Stimulated activated CD8-positive, alpha-beta memory T cell treated with anti-CD3 and anti-CD28 coated beads, Interleukin-7, amount 100 ng/mL, for 48 hours (primary cell): Measurements from ENCODE around the gene GASK1A.

Experiments used
- DNase-seq, 2 donors: peaks; one replicate each; pipeline ENCODE4 v3.0.0-alpha.2; 2020; ENCODE audit warnings: low read depth in 1 of 2; ENCODE audit errors: extremely low read depth in 1 of 2

The GASK1A gene

GRCh38 chr3:43105596-43106292 lies 126.6 kb downstream of the GASK1A start, which contains the start of gene POMGNT2:
Gene POMGNT2, minus strand, starts transcription at chr3:43106079. Its CDS starts 24,648 bp downstream, at chr3:43081431.
- DNase-seq, result peak; percentile 73 to 83

GRCh38 chr3:43106293-43106628 lies 127.2 kb downstream of the GASK1A start:
- DNase-seq, result no peak
